Measurements from ENCODE around the gene ESYT2.

The ESYT2 gene

GRCh38 chr7:158766570-158767281 lies 62.6 kb downstream of the ESYT2 start:
- no peak for DNase-seq (ENCODE audit: low read depth)

- no peak for DNase-seq (ENCODE audit: low read depth)
Measured at GRCh38 chr7:158765020-158765419, 64.3 kb downstream of the ESYT2 start.

GRCh38 chr7:158763454-158764033 lies 65.8 kb downstream of the ESYT2 start:
- DNase-seq (ENCODE audit: low read depth), result no peak

GRCh38 chr7:158761945-158762344 lies 67.4 kb downstream of the ESYT2 start:
- DNase-seq (ENCODE audit: low read depth), result no peak

GRCh38 chr7:158760936-158761335 lies 68.4 kb downstream of the ESYT2 start:
- DNase-seq (ENCODE audit: low read depth), result no peak

GRCh38 chr7:158760445-158760764 lies 68.9 kb downstream of the ESYT2 start:
- no peak for DNase-seq (ENCODE audit: low read depth)

- no peak for DNase-seq (ENCODE audit: low read depth)
Measured at GRCh38 chr7:158759749-158760444, 69.4 kb downstream of the ESYT2 start.

GRCh38 chr7:158759245-158759614 lies 70.1 kb downstream of the ESYT2 start:
- DNase-seq (ENCODE audit: low read depth), result no peak

- no peak for DNase-seq (ENCODE audit: low read depth)
Measured at GRCh38 chr7:158758586-158759244, 70.6 kb downstream of the ESYT2 start.

GRCh38 chr7:158757404-158757989 lies 71.8 kb downstream of the ESYT2 start:
- DNase-seq (ENCODE audit: low read depth), result no peak

- DNase-seq (ENCODE audit: low read depth), result no peak
Measured at GRCh38 chr7:158754746-158755444, 74.4 kb downstream of the ESYT2 start.

- no peak for DNase-seq (ENCODE audit: low read depth)
Measured at GRCh38 chr7:158753900-158754299, 75.4 kb downstream of the ESYT2 start.

- no peak for DNase-seq (ENCODE audit: low read depth)
Measured at GRCh38 chr7:158751751-158752150, 77.6 kb downstream of the ESYT2 start.

GRCh38 chr7:158751199-158751598 lies 78.1 kb downstream of the ESYT2 start:
- DNase-seq (ENCODE audit: low read depth), result no peak

- DNase-seq (ENCODE audit: low read depth), result no peak
Measured at GRCh38 chr7:158750702-158751101, 78.6 kb downstream of the ESYT2 start.

GRCh38 chr7:158749396-158749795 lies 79.9 kb downstream of the ESYT2 start:
- DNase-seq (ENCODE audit: low read depth), result no peak

- DNase-seq (ENCODE audit: low read depth), result no peak
Measured at GRCh38 chr7:158748335-158748734, 81.0 kb downstream of the ESYT2 start.

- no peak for DNase-seq (ENCODE audit: low read depth)
Measured at GRCh38 chr7:158747408-158747807, 81.9 kb downstream of the ESYT2 start.

- no peak for DNase-seq (ENCODE audit: low read depth)
Measured at GRCh38 chr7:158746957-158747356, 82.4 kb downstream of the ESYT2 start.

- no peak for DNase-seq (ENCODE audit: low read depth)
Measured at GRCh38 chr7:158745057-158745715, 84.1 kb downstream of the ESYT2 start.

- DNase-seq (ENCODE audit: low read depth), result no peak
Measured at GRCh38 chr7:158744070-158744469, 85.2 kb downstream of the ESYT2 start.

GRCh38 chr7:158743219-158743618 lies 86.1 kb downstream of the ESYT2 start:
- DNase-seq (ENCODE audit: low read depth), result no peak
